HG03521 (cell line): ENCODE results near the gene MGAT1.
A peak's percentile ranks its signal among the peaks of the same experiment; 100 is the strongest.
"Not testable (repeated sequence)": the region's sequence is repeated elsewhere in the genome, so short reads cannot be mapped to it uniquely, and the experiment has no call there.

Source experiments
- ATAC-seq: cut with Tn5 transposase; IDR thresholded peaks from one replicate; pipeline ENCODE4 v1.9.1; 2021; ENCODE audit warnings: mild to moderate bottlenecking, moderate library complexity; ENCODE audit not compliant: unreplicated experiment

The MGAT1 gene

GRCh38 chr5:180802325-180803180, at the start of gene MGAT1:
TSS of gene MGAT1 (minus strand) at chr5:180802806. CDS start at chr5:180792971, 9,835 bp downstream.
- peak; percentile 48 for ATAC-seq

GRCh38 chr5:180850434-180851078, 48.0 kb upstream of the MGAT1 start:
- no peak for ATAC-seq

- no peak for ATAC-seq
Observed at GRCh38 chr5:180849827-180850226, 47.2 kb upstream of the MGAT1 start.

- ATAC-seq: no peak
Observed at GRCh38 chr5:180848878-180849277, 46.3 kb upstream of the MGAT1 start.

- no peak for ATAC-seq
Observed at GRCh38 chr5:180848265-180848664, 45.7 kb upstream of the MGAT1 start.

GRCh38 chr5:180847026-180847425, 44.4 kb upstream of the MGAT1 start:
- no peak for ATAC-seq

- ATAC-seq: no peak
Observed at GRCh38 chr5:180844858-180845257, 42.3 kb upstream of the MGAT1 start.

- ATAC-seq: no peak
Observed at GRCh38 chr5:180844432-180844831, 41.8 kb upstream of the MGAT1 start.

GRCh38 chr5:180839935-180840334, 37.3 kb upstream of the MGAT1 start:
- no peak for ATAC-seq

GRCh38 chr5:180839227-180839626, 36.6 kb upstream of the MGAT1 start:
- no peak for ATAC-seq

- ATAC-seq: no peak
Observed at GRCh38 chr5:180837478-180837877, 34.9 kb upstream of the MGAT1 start.

GRCh38 chr5:180832638-180833068, 30.0 kb upstream of the MGAT1 start:
- peak; percentile 36 for ATAC-seq

- ATAC-seq: peak; percentile 74
Observed at GRCh38 chr5:180831139-180832093, 28.8 kb upstream of the MGAT1 start.

GRCh38 chr5:180830253-180831138, 27.9 kb upstream of the MGAT1 start:
- ATAC-seq: peak; percentile 42

GRCh38 chr5:180829726-180830125, 27.1 kb upstream of the MGAT1 start:
- no peak for ATAC-seq

- not testable (repeated sequence) for ATAC-seq
Observed at GRCh38 chr5:180828756-180829531, 26.3 kb upstream of the MGAT1 start.

- not testable (repeated sequence) for ATAC-seq
Observed at GRCh38 chr5:180827374-180827773, 24.8 kb upstream of the MGAT1 start.

GRCh38 chr5:180825768-180826525, 23.3 kb upstream of the MGAT1 start:
- ATAC-seq: no peak
